ENCODE data around the gene COMTD1.
"Not testable (repeated sequence)": the region's sequence is repeated elsewhere in the genome, so short reads cannot be mapped to it uniquely, and the experiment has no call there.

The COMTD1 gene

DNA sequence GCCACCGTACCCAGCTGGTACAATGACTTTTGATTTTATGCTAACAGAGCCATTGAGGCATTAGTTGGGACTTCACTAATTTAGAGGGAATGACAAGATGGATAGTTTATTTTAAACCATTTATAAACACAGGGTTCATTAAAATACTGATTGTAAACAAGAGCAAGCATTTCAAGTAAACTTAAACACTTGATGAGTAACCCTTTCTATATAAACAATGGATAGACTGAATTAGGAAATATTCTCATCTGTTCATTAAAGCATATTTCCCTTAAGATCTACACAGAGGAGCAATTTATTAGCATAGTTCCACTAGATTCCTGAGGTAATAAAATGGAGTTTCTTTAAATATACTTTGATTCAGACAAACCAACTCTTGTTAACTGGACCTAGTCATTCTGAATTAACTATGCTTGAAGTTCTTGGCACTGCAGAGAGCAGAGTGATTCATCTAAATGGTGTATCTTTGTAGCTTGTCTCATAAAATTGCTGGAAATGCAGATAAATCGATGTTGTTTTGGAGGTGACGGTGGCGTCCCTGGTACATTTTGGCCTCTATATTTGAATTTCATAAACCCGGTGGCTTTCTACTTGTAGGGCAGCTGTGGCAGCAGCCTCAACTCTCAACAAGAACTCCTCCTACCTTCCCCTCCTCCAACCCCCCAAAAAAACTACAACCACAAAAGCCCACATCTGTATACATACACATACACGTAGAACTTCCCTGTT, 40.6 kb downstream of the COMTD1 start:
- no peak for DNase-seq (ENCODE audit: low read depth)
- TF ChIP-seq, protein P1, sequence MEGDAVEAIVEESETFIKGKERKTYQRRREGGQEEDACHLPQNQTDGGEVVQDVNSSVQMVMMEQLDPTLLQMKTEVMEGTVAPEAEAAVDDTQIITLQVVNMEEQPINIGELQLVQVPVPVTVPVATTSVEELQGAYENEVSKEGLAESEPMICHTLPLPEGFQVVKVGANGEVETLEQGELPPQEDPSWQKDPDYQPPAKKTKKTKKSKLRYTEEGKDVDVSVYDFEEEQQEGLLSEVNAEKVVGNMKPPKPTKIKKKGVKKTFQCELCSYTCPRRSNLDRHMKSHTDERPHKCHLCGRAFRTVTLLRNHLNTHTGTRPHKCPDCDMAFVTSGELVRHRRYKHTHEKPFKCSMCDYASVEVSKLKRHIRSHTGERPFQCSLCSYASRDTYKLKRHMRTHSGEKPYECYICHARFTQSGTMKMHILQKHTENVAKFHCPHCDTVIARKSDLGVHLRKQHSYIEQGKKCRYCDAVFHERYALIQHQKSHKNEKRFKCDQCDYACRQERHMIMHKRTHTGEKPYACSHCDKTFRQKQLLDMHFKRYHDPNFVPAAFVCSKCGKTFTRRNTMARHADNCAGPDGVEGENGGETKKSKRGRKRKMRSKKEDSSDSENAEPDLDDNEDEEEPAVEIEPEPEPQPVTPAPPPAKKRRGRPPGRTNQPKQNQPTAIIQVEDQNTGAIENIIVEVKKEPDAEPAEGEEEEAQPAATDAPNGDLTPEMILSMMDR (IDR thresholded peaks at IDR 0.05; ENCODE audit: insufficient read depth, low read depth, low read length, missing control alignments) = no peak
- H3K4me3 ChIP-seq (ENCODE audit: low read length) = no peak overlapping the region

DNA sequence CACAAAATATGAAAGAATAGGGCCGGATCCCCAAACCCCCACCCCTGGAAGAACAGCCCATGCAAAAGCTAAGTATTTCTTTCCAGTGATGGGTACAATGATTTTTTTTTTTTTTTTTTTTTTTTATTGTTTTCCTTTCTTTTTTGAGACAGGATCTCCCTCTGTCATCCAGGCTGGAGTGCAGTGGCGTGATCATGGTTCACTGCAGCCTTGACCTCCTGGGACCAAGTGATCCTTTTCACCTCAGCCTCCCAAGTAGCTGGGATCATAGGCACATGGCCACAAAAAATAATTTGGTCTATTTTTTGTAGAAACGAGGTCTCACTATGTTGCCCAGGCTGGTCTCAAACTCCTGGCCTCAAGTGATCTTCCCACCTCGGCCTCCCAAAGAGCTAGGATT, 41.1 kb downstream of the COMTD1 start:
- not testable (repeated sequence) for H3K4me3 ChIP-seq (ENCODE audit: low read length); DNase-seq (ENCODE audit: low read depth)

DNA sequence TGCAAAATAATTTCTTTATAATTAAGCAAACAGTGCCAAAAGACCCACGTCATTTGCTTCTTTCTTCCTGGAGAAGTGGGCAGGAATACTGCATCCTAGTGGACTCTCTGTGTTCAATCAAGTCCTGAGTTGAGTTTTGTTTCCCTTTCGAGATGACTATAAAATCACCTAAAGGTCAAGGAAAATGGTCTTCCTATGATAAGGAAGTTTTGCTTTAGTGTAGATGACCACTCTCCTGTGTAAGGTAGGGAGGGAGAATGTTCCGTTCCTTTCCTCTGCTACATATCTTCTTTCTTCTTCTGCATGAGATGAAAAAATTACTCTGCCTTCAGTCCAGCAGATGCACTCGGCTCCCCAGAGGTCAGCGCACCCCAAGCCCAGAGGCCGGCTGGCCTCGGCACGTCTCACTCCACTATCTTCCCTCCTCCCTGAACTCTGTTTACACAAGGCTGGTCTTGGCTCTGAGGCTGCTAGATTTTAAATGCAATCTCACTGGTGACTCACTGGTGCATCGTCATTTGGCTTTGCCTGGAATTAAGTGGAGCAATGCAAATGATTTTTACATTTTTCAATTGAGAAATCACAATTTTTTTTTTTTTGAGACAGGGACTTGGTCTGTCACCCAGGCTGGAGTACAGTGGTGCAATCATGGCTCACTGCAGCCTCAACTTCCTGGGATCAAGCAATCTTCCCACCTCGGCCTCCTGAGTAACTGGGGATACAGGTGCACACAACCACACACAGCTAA, 43.8 kb downstream of the COMTD1 start:
- peak; percentile 94 for DNase-seq (ENCODE audit: low read depth)
- TF ChIP-seq, protein P1 (IDR thresholded peaks at IDR 0.05; ENCODE audit: insufficient read depth, low read depth, low read length, missing control alignments) = no peak
- H3K4me3 ChIP-seq (ENCODE audit: low read length) = no peak overlapping the region

DNA sequence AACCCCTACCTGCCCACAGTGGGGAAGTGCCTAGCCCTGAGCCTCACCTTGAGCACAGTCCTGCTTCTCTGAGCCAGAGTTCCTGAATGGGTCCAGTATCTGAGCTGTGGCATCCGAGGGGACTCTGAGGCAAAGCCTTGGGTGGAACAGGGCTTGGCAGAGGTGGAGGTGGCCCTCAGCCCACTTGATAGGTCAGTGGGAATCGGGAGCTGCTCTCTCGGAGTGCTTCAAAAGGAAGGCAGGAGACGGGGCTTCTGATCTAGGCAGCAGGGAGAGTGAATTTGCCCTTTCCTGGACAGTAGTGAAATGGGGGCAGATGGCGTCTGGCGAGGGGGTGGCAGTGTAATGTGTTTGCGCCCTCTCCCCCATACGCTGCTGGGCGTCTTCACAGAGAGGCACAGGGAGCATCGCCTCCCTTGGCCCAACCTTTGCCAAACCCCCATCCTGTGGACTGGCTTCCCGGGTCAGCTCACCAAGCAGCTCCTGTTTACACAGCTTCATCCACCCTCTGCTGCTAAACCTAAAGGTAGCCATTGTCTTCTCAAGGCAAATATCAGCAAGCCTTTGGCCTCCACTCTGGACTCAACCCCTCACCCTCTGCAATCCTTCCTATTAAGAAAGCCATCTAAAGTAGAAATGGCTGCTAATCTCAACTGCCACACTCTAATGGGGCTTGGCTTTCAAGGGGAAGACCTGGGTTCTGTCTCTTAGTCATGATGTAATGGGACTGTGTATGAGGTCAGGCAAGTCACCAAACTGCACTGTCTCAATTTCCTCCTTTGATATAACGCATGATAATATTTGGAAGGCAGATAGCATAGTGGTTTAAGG, 46.3 kb downstream of the COMTD1 start:
- TF ChIP-seq, protein P1 (IDR thresholded peaks at IDR 0.05; ENCODE audit: insufficient read depth, low read depth, low read length, missing control alignments) = no peak
- no peak for DNase-seq (ENCODE audit: low read depth)
- no peak overlapping the region for H3K4me3 ChIP-seq (ENCODE audit: low read length)

DNA sequence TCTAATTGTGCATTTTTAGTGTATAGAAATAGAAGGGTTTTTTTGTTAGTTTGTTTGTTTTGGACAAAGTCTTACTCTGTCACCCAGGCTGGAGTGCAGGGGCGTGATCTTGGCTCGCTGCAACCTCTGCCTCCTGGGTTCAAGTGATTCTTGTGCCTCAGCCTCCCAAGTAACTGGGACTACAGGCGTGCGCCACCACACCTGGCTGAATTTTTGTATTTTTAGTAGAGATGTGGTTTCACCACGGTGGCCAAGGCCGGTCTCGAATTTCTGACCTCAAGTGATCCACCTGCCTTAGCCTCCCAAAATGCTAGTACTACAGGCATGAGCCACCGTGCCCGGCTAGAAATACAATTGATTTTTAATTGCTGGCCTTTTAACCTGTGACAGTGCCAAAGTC, 47.2 kb downstream of the COMTD1 start:
- DNase-seq (ENCODE audit: low read depth); H3K4me3 ChIP-seq (ENCODE audit: low read length): not testable (repeated sequence)

DNA sequence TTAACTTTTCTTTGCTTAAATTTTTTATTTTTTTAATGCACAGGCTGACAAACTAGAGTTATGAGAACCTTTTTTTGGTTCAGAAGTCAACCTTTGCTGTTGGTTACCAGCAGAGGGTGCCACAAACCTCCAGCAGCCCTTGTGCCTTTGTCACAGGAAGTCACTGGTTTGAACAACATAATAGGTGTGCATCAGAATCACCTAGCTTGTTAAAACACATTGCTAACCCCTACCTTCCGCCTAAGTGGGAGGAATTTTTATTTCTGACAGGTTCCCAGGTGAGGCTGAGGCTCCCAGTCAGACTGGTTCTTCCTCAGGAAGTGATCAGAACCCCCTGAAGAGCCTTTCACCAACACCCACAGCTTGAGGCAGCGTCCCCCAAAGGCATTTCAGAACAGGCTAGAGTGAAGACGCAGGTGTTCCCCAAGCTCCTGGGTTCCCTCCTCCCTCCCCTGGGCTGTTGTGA, 47.8 kb downstream of the COMTD1 start:
- H3K4me3 ChIP-seq (ENCODE audit: low read length) = no peak overlapping the region
- TF ChIP-seq, protein P1 (IDR thresholded peaks at IDR 0.05; ENCODE audit: insufficient read depth, low read depth, low read length, missing control alignments) = peak; percentile 94
- peak; percentile 93 for DNase-seq (ENCODE audit: low read depth)

DNA sequence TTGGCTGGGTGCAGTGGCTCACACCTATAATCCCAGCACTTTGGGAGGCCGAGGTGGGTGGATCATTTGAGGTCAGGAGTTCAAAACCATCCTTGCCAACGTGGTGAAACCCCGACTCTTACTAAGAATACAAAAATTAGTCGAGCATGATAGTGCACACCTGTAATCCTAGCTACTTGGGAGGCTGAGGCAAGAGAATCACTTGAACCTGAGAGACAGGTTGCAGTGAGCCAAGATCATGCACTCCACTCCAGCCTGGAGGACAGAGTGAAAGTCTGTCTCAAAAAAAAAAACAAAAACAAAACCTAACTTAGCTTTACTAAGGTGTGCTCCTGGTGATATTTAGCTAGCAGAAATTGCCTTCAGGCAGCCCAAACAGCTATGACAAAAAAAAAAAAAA, 49.4 kb downstream of the COMTD1 start:
- TF ChIP-seq, protein P1 (IDR thresholded peaks at IDR 0.05; ENCODE audit: insufficient read depth, low read depth, low read length, missing control alignments) = no peak

More for the DNA sequence above, 49.4 kb downstream of the COMTD1 start:
- DNase-seq (ENCODE audit: low read depth) = peak; percentile 11
- no peak overlapping the region for H3K4me3 ChIP-seq (ENCODE audit: low read length)
